Tibial artery (tissue), 4 donors: ENCODE results near the gene DLGAP1.
"Not testable (repeated sequence)": the region's sequence is repeated elsewhere in the genome, so short reads cannot be mapped to it uniquely, and the experiment has no call there.

Experiments
- DNase-seq, 2 donors: peaks; one replicate each; pipeline ENCODE4 v3.0.0-alpha.2; 2019
- H3K27ac ChIP-seq, 2 donors: fragments of 200-600 bp; sonication (generic) in 1 of 2; 1 replicate in 1 of 2; 2 replicates in 1 of 2; pipeline ENCODE4 v1.5.1; 2018 to 2019; ENCODE audit warnings: mild to moderate bottlenecking in 1 of 2
- H3K27me3 ChIP-seq, 2 donors: fragments of 200-600 bp; sonication (generic) in 1 of 2; one replicate each; pipeline versions ENCODE4 v1.5.1 to v1.6.0; 2016 to 2019
- H3K36me3 ChIP-seq, 3 donors: fragments of 200-600 bp; sonication (generic) in 2 of 3; one replicate each; pipeline ENCODE4 v1.5.1; 2016 to 2019; ENCODE audit warnings: mild to moderate bottlenecking in 2 of 3
- H3K4me1 ChIP-seq, 4 donors: fragments of 200-600 bp; sonication (generic) in 2 of 4; 1 replicate in 3 of 4; 2 replicates in 1 of 4; pipeline ENCODE4 v1.5.1; 2016 to 2019
- H3K4me3 ChIP-seq, 2 donors: fragments of 200-600 bp; sonication (generic) in 1 of 2; 1 replicate in 1 of 2; 2 replicates in 1 of 2; pipeline ENCODE4 v1.5.1; 2018 to 2019; ENCODE audit warnings: mild to moderate bottlenecking in 2 of 2
- H3K9me3 ChIP-seq, 3 donors: fragments of 200-600 bp; sonication (generic) in 1 of 3; one replicate each; pipeline ENCODE4 v1.5.1; 2016 to 2019
- CTCF ChIP-seq, 2 experiments: fragments of 200-600 bp in 1 of 2; fragments of 450-650 bp in 1 of 2; IDR thresholded peaks; one replicate each; pipeline ENCODE4 v1.5.1; 2017 to 2019; ENCODE audit warnings: antibody characterized with exemption in 2 of 2, mild to moderate bottlenecking in 1 of 2, moderate library complexity in 1 of 2
- intact Hi-C: fragments of 100-400 bp; cut with DNase I; formaldehyde crosslinking; loops from one replicate; pipeline ENCODE4 v1.15.0; 2023; ENCODE audit warnings: low total_unique reads

DLGAP1 gene

GRCh38 chr18:3610813-3611212 is 844.3 kb downstream of the DLGAP1 start:
- Histone ChIP-seq H3K36me3 (no peaks in the 10 kb centered on the region), H3K4me1 (no peaks in the 10 kb centered on the region), H3K9me3 (no peaks in the 10 kb centered on the region), H3K27ac (no peak overlapping the region), H3K4me3 (no peak overlapping the region), H3K27me3 (no peaks in the 10 kb centered on the region)
- intact Hi-C loops = no loop called here
- no peak for DNase-seq
- TF ChIP-seq CTCF (IDR thresholded peaks at IDR 0.05) = no peak

GRCh38 chr18:3610188-3610708 is 844.9 kb downstream of the DLGAP1 start:
- intact Hi-C loops = no loop called here
- H3K27me3 ChIP-seq = no peaks in the 10 kb centered on the region
- H3K27ac ChIP-seq = no peak overlapping the region

GRCh38 chr18:3608488-3608887 is 846.6 kb downstream of the DLGAP1 start:
- no peak overlapping the region for H3K27ac ChIP-seq
- no peak for DNase-seq
- H3K4me3 ChIP-seq = no peak overlapping the region
- H3K36me3 ChIP-seq = no peaks in the 10 kb centered on the region
- intact Hi-C loops = no loop called here
- TF ChIP-seq CTCF (IDR thresholded peaks at IDR 0.05) = no peak
- H3K27me3 ChIP-seq = no peaks in the 10 kb centered on the region
- no peaks in the 10 kb centered on the region for H3K9me3 ChIP-seq
- peaks cover 0 to 22% (median 8%) of the 10 kb centered on the region in 4 donors for H3K4me1 ChIP-seq

More at GRCh38 chr18:3610188-3610708, 844.9 kb downstream of the DLGAP1 start:
- H3K4me1 ChIP-seq = peaks cover 0 to 5% (median 0%) of the 10 kb centered on the region in 4 donors
- TF ChIP-seq CTCF (IDR thresholded peaks at IDR 0.05) = no peak
- DNase-seq = no peak
- H3K36me3 ChIP-seq = no peaks in the 10 kb centered on the region
- no peaks in the 10 kb centered on the region for H3K9me3 ChIP-seq
- no peak overlapping the region for H3K4me3 ChIP-seq

- H3K9me3 ChIP-seq, H3K36me3 ChIP-seq, H3K4me3 ChIP-seq, H3K27ac ChIP-seq, H3K27me3 ChIP-seq, intact Hi-C loops, DNase-seq: not testable (repeated sequence)
- H3K4me1 ChIP-seq = peaks cover 0 to 23% (median 10%) of the 10 kb centered on the region in 4 donors
Measured at GRCh38 chr18:3608099-3608453, 847.0 kb downstream of the DLGAP1 start.

GRCh38 chr18:3607309-3608098 is 847.6 kb downstream of the DLGAP1 start:
- Histone ChIP-seq H3K36me3 (no peaks in the 10 kb centered on the region), H3K27ac (peak overlapping the region in 1 of 2 donors; percentile 94), H3K4me1 (peaks cover 0 to 23% (median 10%) of the 10 kb centered on the region in 4 donors), H3K27me3 (no peaks in the 10 kb centered on the region), H3K4me3 (no peak overlapping the region), H3K9me3 (no peaks in the 10 kb centered on the region)
- intact Hi-C loops = no loop called here
- TF ChIP-seq CTCF (IDR thresholded peaks at IDR 0.05) = no peak
- DNase-seq = no peak

- Histone ChIP-seq H3K4me1 (peaks cover 0 to 23% (median 10%) of the 10 kb centered on the region in 4 donors), H3K27ac (peak overlapping the region; percentile 88 to 94)
- H3K36me3 ChIP-seq, H3K27me3 ChIP-seq, H3K4me3 ChIP-seq, H3K9me3 ChIP-seq, intact Hi-C loops, DNase-seq: not testable (repeated sequence)
Measured at GRCh38 chr18:3606863-3607262, 848.2 kb downstream of the DLGAP1 start.
